Measurements from ENCODE around the gene GPRIN3.

DNA sequence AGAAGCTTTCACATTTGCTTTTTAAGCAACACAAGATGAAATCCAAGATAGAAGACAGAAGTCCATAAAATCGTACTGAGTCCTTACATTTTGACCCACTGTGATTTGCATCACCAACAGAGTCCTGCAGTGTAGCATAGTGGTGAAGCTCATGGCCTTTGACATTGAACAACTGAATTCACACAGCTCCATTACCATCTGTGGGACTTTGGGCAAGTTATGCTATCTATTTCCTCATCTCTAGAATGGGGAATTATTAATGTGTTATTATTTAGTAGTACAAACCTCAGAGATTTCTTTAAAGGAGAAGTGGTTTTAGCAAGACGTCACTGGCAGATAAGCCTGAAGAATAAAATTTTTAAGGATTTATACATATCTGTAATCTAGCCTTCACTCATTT, 10.7 kb downstream of the GPRIN3 start:
- TF ChIP-seq CTCF (IDR thresholded peaks at IDR 0.05; ENCODE audit: insufficient read depth, low read depth, low read length) (no peak), EZH2 (IDR thresholded peaks at IDR 0.05; ENCODE audit: insufficient read depth, low read length) (no peak)

All from astrocyte (in vitro differentiated cells and primary cell).